T-helper 1 cell treated with Interleukin-12 subunit alpha and Interleukin-12 subunit beta and Interleukin-4 antibody, amounts not matched to agents 30 μg/mL and 1 μg/mL, for 36 hours (primary cell): ENCODE measurements around the gene NEGR1.

ENCODE experiments used
- H3K27ac Mint-ChIP-seq: one replicate; pipeline ENCODE4 v1.8.0; 2021; ENCODE audit warnings: mild to moderate bottlenecking, mixed read lengths
- H3K27me3 Mint-ChIP-seq: one replicate; pipeline ENCODE4 v1.8.0; 2021; ENCODE audit warnings: low read depth, mixed read lengths
- H3K36me3 Mint-ChIP-seq: one replicate; pipeline ENCODE4 v1.8.0; 2021; ENCODE audit warnings: low read depth, mixed read lengths
- H3K4me1 Mint-ChIP-seq: one replicate; pipeline ENCODE4 v1.8.0; 2021; ENCODE audit warnings: low read depth, mixed read lengths
- H3K4me3 Mint-ChIP-seq: one replicate; pipeline ENCODE4 v1.8.0; 2021; ENCODE audit warnings: mild to moderate bottlenecking, moderate library complexity, mixed read lengths
- H3K9me3 Mint-ChIP-seq: one replicate; pipeline ENCODE4 v1.8.0; 2021; ENCODE audit warnings: mixed read lengths

The NEGR1 gene

GRCh38 chr1:72062584-72062983 lies 219.8 kb downstream of the NEGR1 start:
- Mint-ChIP-seq H3K4me1 (no peaks in the 10 kb centered on the region), H3K27ac (no peak overlapping the region), H3K4me3 (no peak overlapping the region), H3K9me3 (no peaks in the 10 kb centered on the region), H3K36me3 (no peaks in the 10 kb centered on the region), H3K27me3 (no peaks in the 10 kb centered on the region)

GRCh38 chr1:72060466-72061245 lies 221.7 kb downstream of the NEGR1 start:
- Mint-ChIP-seq H3K4me3 (no peak overlapping the region), H3K36me3 (no peaks in the 10 kb centered on the region), H3K27me3 (no peaks in the 10 kb centered on the region), H3K4me1 (no peaks in the 10 kb centered on the region), H3K9me3 (no peaks in the 10 kb centered on the region), H3K27ac (no peak overlapping the region)

GRCh38 chr1:72056516-72056915 lies 225.8 kb downstream of the NEGR1 start:
- Mint-ChIP-seq H3K36me3 (no peaks in the 10 kb centered on the region), H3K27me3 (no peaks in the 10 kb centered on the region), H3K27ac (no peak overlapping the region), H3K4me3 (no peak overlapping the region), H3K9me3 (no peaks in the 10 kb centered on the region), H3K4me1 (no peaks in the 10 kb centered on the region)

GRCh38 chr1:72051538-72051937 lies 230.8 kb downstream of the NEGR1 start:
- Mint-ChIP-seq H3K36me3 (no peaks in the 10 kb centered on the region), H3K4me3 (no peak overlapping the region), H3K4me1 (no peaks in the 10 kb centered on the region)

GRCh38 chr1:72050551-72050950 lies 231.8 kb downstream of the NEGR1 start:
- Mint-ChIP-seq H3K4me1 (no peaks in the 10 kb centered on the region), H3K4me3 (no peak overlapping the region), H3K27me3 (no peaks in the 10 kb centered on the region), H3K9me3 (no peaks in the 10 kb centered on the region), H3K36me3 (no peaks in the 10 kb centered on the region), H3K27ac (no peak overlapping the region)

More at GRCh38 chr1:72051538-72051937, 230.8 kb downstream of the NEGR1 start:
- Mint-ChIP-seq H3K27me3 (no peaks in the 10 kb centered on the region), H3K27ac (no peak overlapping the region), H3K9me3 (no peaks in the 10 kb centered on the region)

- no peaks in the 10 kb centered on the region for H3K9me3 Mint-ChIP-seq
- H3K27me3 Mint-ChIP-seq, result no peaks in the 10 kb centered on the region
- H3K4me3 Mint-ChIP-seq, result no peak overlapping the region
- no peak overlapping the region for H3K27ac Mint-ChIP-seq
- no peaks in the 10 kb centered on the region for H3K36me3 Mint-ChIP-seq
- H3K4me1 Mint-ChIP-seq, result no peaks in the 10 kb centered on the region
Observed at GRCh38 chr1:72037745-72038343, 244.5 kb downstream of the NEGR1 start.

GRCh38 chr1:72034827-72035226 lies 247.5 kb downstream of the NEGR1 start:
- Mint-ChIP-seq H3K36me3 (no peaks in the 10 kb centered on the region), H3K4me1 (no peaks in the 10 kb centered on the region)

GRCh38 chr1:72023063-72023930 lies 259.0 kb downstream of the NEGR1 start:
- Mint-ChIP-seq H3K4me3 (no peak overlapping the region), H3K36me3 (no peaks in the 10 kb centered on the region), H3K9me3 (no peaks in the 10 kb centered on the region), H3K27ac (no peak overlapping the region), H3K4me1 (no peaks in the 10 kb centered on the region), H3K27me3 (no peaks in the 10 kb centered on the region)

More at GRCh38 chr1:72034827-72035226, 247.5 kb downstream of the NEGR1 start:
- Mint-ChIP-seq H3K9me3 (no peaks in the 10 kb centered on the region), H3K27me3 (no peaks in the 10 kb centered on the region), H3K4me3 (no peak overlapping the region), H3K27ac (no peak overlapping the region)

GRCh38 chr1:72018562-72018961 lies 263.8 kb downstream of the NEGR1 start:
- Mint-ChIP-seq H3K4me3 (no peak overlapping the region), H3K36me3 (no peaks in the 10 kb centered on the region), H3K4me1 (no peaks in the 10 kb centered on the region), H3K27ac (no peak overlapping the region), H3K9me3 (no peaks in the 10 kb centered on the region), H3K27me3 (no peaks in the 10 kb centered on the region)

GRCh38 chr1:72015006-72015405 lies 267.3 kb downstream of the NEGR1 start:
- Mint-ChIP-seq H3K4me3 (no peak overlapping the region), H3K27me3 (no peaks in the 10 kb centered on the region), H3K4me1 (no peaks in the 10 kb centered on the region), H3K27ac (no peak overlapping the region), H3K36me3 (no peaks in the 10 kb centered on the region), H3K9me3 (no peaks in the 10 kb centered on the region)

- Mint-ChIP-seq H3K4me3 (no peak overlapping the region), H3K27ac (no peak overlapping the region), H3K36me3 (no peaks in the 10 kb centered on the region), H3K9me3 (no peaks in the 10 kb centered on the region), H3K4me1 (no peaks in the 10 kb centered on the region), H3K27me3 (no peaks in the 10 kb centered on the region)
Observed at GRCh38 chr1:72013161-72013560, 269.2 kb downstream of the NEGR1 start.

GRCh38 chr1:72011721-72012120 lies 270.6 kb downstream of the NEGR1 start:
- Mint-ChIP-seq H3K36me3 (no peaks in the 10 kb centered on the region), H3K27ac (no peak overlapping the region), H3K4me1 (no peaks in the 10 kb centered on the region), H3K4me3 (no peak overlapping the region), H3K9me3 (no peaks in the 10 kb centered on the region), H3K27me3 (no peaks in the 10 kb centered on the region)

GRCh38 chr1:72010094-72010431 lies 272.3 kb downstream of the NEGR1 start:
- H3K36me3 Mint-ChIP-seq, result no peaks in the 10 kb centered on the region
- H3K27me3 Mint-ChIP-seq, result no peaks in the 10 kb centered on the region
- no peaks in the 10 kb centered on the region for H3K4me1 Mint-ChIP-seq
- H3K4me3 Mint-ChIP-seq, result no peak overlapping the region
- no peak overlapping the region for H3K27ac Mint-ChIP-seq
- H3K9me3 Mint-ChIP-seq, result no peaks in the 10 kb centered on the region

GRCh38 chr1:72009173-72010093 lies 272.9 kb downstream of the NEGR1 start:
- Mint-ChIP-seq H3K9me3 (no peaks in the 10 kb centered on the region), H3K27ac (no peak overlapping the region), H3K27me3 (no peaks in the 10 kb centered on the region), H3K36me3 (no peaks in the 10 kb centered on the region), H3K4me1 (no peaks in the 10 kb centered on the region), H3K4me3 (no peak overlapping the region)
